ENCODE results near the gene TPRN.

Gene TPRN

GRCh38 chr9:137224830-137225694 is 24.5 kb upstream of the TPRN start, which contains the start of gene CYSRT1:
Gene CYSRT1, plus strand, starts transcription at chr9:137225174. Its CDS starts 448 bp downstream, at chr9:137225622.
- DNase-seq (ENCODE audit: low read depth), result no peak

GRCh38 chr9:137223078-137223970 is 22.8 kb upstream of the TPRN start:
- DNase-seq (ENCODE audit: low read depth), result peak; percentile 96

GRCh38 chr9:137222190-137223077 is 21.9 kb upstream of the TPRN start, which contains the start of gene RNF208:
Gene RNF208, minus strand, starts transcription at chr9:137222240. Its CDS starts 1,028 bp downstream, at chr9:137221212.
- DNase-seq (ENCODE audit: low read depth), result no peak

GRCh38 chr9:137221506-137222111 is 21.1 kb upstream of the TPRN start:
- DNase-seq (ENCODE audit: low read depth), result no peak

- DNase-seq (ENCODE audit: low read depth), result no peak
Measured at GRCh38 chr9:137221095-137221505, 20.6 kb upstream of the TPRN start.

GRCh38 chr9:137220317-137221094 is 20.0 kb upstream of the TPRN start:
- no peak for DNase-seq (ENCODE audit: low read depth)

GRCh38 chr9:137219757-137220316 is 19.3 kb upstream of the TPRN start:
- DNase-seq (ENCODE audit: low read depth), result no peak

GRCh38 chr9:137218754-137219271 is 18.3 kb upstream of the TPRN start:
- no peak for DNase-seq (ENCODE audit: low read depth)

GRCh38 chr9:137218212-137218753 is 17.7 kb upstream of the TPRN start:
- no peak for DNase-seq (ENCODE audit: low read depth)

GRCh38 chr9:137217276-137218211 is 17.0 kb upstream of the TPRN start:
- DNase-seq (ENCODE audit: low read depth), result no peak

- DNase-seq (ENCODE audit: low read depth), result no peak
Measured at GRCh38 chr9:137216188-137216965, 15.8 kb upstream of the TPRN start.

GRCh38 chr9:137215196-137215986 is 14.8 kb upstream of the TPRN start:
- no peak for DNase-seq (ENCODE audit: low read depth)

GRCh38 chr9:137214620-137215019 is 14.1 kb upstream of the TPRN start:
- DNase-seq (ENCODE audit: low read depth), result no peak

GRCh38 chr9:137213160-137214060 is 12.9 kb upstream of the TPRN start:
- no peak for DNase-seq (ENCODE audit: low read depth)

- no peak for DNase-seq (ENCODE audit: low read depth)
Measured at GRCh38 chr9:137212520-137212919, 12.0 kb upstream of the TPRN start.

GRCh38 chr9:137211532-137211931 is 11.0 kb upstream of the TPRN start:
- DNase-seq (ENCODE audit: low read depth), result no peak
